HS-27A (cell line): ENCODE data around the gene SPATA31C1.
"Not testable (repeated sequence)": the region's sequence is repeated elsewhere in the genome, so short reads cannot be mapped to it uniquely, and the experiment has no call there.

Source experiments
- DNase-seq: peaks from one replicate; pipeline ENCODE4 v3.0.0-alpha.2; 2012; ENCODE audit warnings: low read depth, missing footprints

The SPATA31C1 gene

GRCh38 chr9:87938336-87938735 is 20.6 kb downstream of the SPATA31C1 start:
- DNase-seq, result not testable (repeated sequence)

GRCh38 chr9:87939096-87939495 is 21.3 kb downstream of the SPATA31C1 start:
- not testable (repeated sequence) for DNase-seq

- DNase-seq, result no peak
Observed at GRCh38 chr9:87944096-87944495, 26.3 kb downstream of the SPATA31C1 start.

- no peak for DNase-seq
Observed at GRCh38 chr9:87944682-87945081, 26.9 kb downstream of the SPATA31C1 start.

- DNase-seq, result no peak
Observed at GRCh38 chr9:87950296-87950695, 32.5 kb downstream of the SPATA31C1 start.

- DNase-seq, result no peak
Observed at GRCh38 chr9:87950765-87951488, 33.2 kb downstream of the SPATA31C1 start.

GRCh38 chr9:87954230-87954629 is 36.5 kb downstream of the SPATA31C1 start:
- DNase-seq, result no peak

- no peak for DNase-seq
Observed at GRCh38 chr9:87957839-87958238, 40.1 kb downstream of the SPATA31C1 start.

GRCh38 chr9:87958591-87958990 is 40.8 kb downstream of the SPATA31C1 start:
- no peak for DNase-seq

- no peak for DNase-seq
Observed at GRCh38 chr9:87959916-87960581, 42.3 kb downstream of the SPATA31C1 start.

GRCh38 chr9:87963770-87964169 is 46.0 kb downstream of the SPATA31C1 start:
- no peak for DNase-seq

- no peak for DNase-seq
Observed at GRCh38 chr9:87964826-87965225, 47.1 kb downstream of the SPATA31C1 start.

- no peak for DNase-seq
Observed at GRCh38 chr9:87968155-87968554, 50.4 kb downstream of the SPATA31C1 start.

- no peak for DNase-seq
Observed at GRCh38 chr9:87970602-87971001, 52.8 kb downstream of the SPATA31C1 start.

- DNase-seq, result no peak
Observed at GRCh38 chr9:87973122-87973521, 55.4 kb downstream of the SPATA31C1 start.
